ENCODE results near the gene TSPY4.
"Not testable (repeated sequence)": the region's sequence is repeated elsewhere in the genome, so short reads cannot be mapped to it uniquely, and the experiment has no call there.

Gene TSPY4

GRCh38 chrY:9337164-9337563, at the start of gene TSPY4:
Gene TSPY4, plus strand, starts transcription at chrY:9337464. Its CDS starts 46 bp downstream, at chrY:9337510.
- DNase-seq (ENCODE audit: low spot score) = not testable (repeated sequence)

DNA sequence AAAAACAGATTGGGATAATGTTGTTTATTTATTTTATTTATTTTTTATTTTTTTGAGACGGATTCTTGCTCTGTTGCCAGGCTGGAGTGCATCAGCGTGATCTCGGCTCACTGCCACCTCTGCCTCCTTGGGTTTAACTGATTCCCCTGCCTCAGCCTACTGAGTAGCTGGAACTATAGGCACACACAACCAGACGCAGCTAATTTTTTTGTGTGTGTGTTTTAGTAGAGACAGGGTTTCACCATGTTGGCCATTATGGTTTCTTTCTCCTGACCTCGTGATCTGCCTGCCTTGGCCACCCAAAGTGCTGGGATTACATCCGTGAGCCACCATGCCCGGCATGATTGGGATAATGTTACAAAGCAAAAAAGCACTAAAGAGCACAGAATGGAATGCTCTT, 16.3 kb upstream of the TSPY4 start:
- no peak for DNase-seq (ENCODE audit: low spot score)

GRCh38 chrY:9357497-9357896, 20.2 kb downstream of the TSPY4 start, which contains the start of gene TSPY8:
Gene TSPY8, plus strand, starts transcription at chrY:9357797. Its CDS starts 46 bp downstream, at chrY:9357843.
- DNase-seq (ENCODE audit: low spot score) = not testable (repeated sequence)

Data from putamen (tissue), 1 donor.